DND-41 (cell line): ENCODE results near the gene COL6A5.
"Not testable (repeated sequence)": the region's sequence is repeated elsewhere in the genome, so short reads cannot be mapped to it uniquely, and the experiment has no call there.

Experiments
- ATAC-seq: fragments of 200-7000 bp; cut with Tn5 transposase; 3 replicates; pipeline ENCODE4 v1.9.1; 2021; ENCODE audit warnings: low read depth; ENCODE audit not compliant: insufficient read depth
- DNase-seq: peaks from one replicate; pipeline ENCODE4 v3.0.0-alpha.2; 2020
- H2AFZ ChIP-seq: 2 replicates; pipeline ENCODE4 v1.6.0; 2012; ENCODE audit warnings: low read depth, low read length
- H3K27ac ChIP-seq: 2 replicates; pipeline ENCODE4 v1.5.1; 2012; ENCODE audit warnings: low read length, inconsistent platforms
- H3K27me3 ChIP-seq: fragments of 200-600 bp; sonication (generic); 2 replicates; pipeline ENCODE4 v1.6.0; 2012; ENCODE audit warnings: low read length, mild to moderate bottlenecking, inconsistent platforms; ENCODE audit not compliant: insufficient read depth, poor library complexity
- H3K36me3 ChIP-seq: 2 replicates; pipeline ENCODE4 v1.5.1; 2012; ENCODE audit warnings: low read length, inconsistent platforms; ENCODE audit not compliant: insufficient read depth
- H3K4me1 ChIP-seq: 2 replicates; pipeline ENCODE4 v1.5.1; 2012; ENCODE audit warnings: mild to moderate bottlenecking, low read length; ENCODE audit not compliant: insufficient read depth
- H3K4me2 ChIP-seq: 2 replicates; pipeline ENCODE4 v1.6.0; 2012; ENCODE audit warnings: mild to moderate bottlenecking, moderate library complexity, low read length, inconsistent platforms; ENCODE audit not compliant: insufficient read depth
- H3K4me3 ChIP-seq, 2 experiments: fragments of 200-600 bp in 1 of 2; shearing (Covaris generic) in 1 of 2; 2 replicates each; pipeline ENCODE4 v1.5.1; 2012 to 2016; ENCODE audit warnings: inconsistent platforms in 2 of 2, low read length in 2 of 2, mild to moderate bottlenecking in 2 of 2, low read depth in 1 of 2, moderate library complexity in 1 of 2
- H3K79me2 ChIP-seq: 2 replicates; pipeline ENCODE4 v1.6.0; 2012; ENCODE audit warnings: low read length, inconsistent platforms; ENCODE audit not compliant: insufficient read depth
- H3K9ac ChIP-seq: 2 replicates; pipeline ENCODE4 v1.6.0; 2012; ENCODE audit warnings: low read depth, mild to moderate bottlenecking, inconsistent platforms, low read length, moderate library complexity
- H3K9me3 ChIP-seq: 2 replicates; pipeline ENCODE4 v1.5.1; 2012; ENCODE audit warnings: low read length, moderate library complexity, mild to moderate bottlenecking, inconsistent platforms; ENCODE audit not compliant: insufficient read depth, severe bottlenecking
- H4K20me1 ChIP-seq: 2 replicates; pipeline ENCODE4 v1.6.0; 2012; ENCODE audit warnings: low read length; ENCODE audit not compliant: insufficient read depth
- CTCF ChIP-seq: IDR thresholded peaks from 2 replicates; pipeline ENCODE4 v1.5.1; 2012; ENCODE audit warnings: borderline replicate concordance, low read length, moderate library complexity, mild to moderate bottlenecking; ENCODE audit not compliant: poor library complexity, severe bottlenecking; ENCODE audit errors: extremely low read depth
- EZH2 ChIP-seq: IDR thresholded peaks from 3 replicates; pipeline ENCODE4 v1.6.1; 2012; ENCODE audit warnings: borderline replicate concordance, low read depth, mild to moderate bottlenecking, moderate library complexity, low read length, inconsistent platforms; ENCODE audit not compliant: severe bottlenecking

Gene COL6A5

GRCh38 chr3:130429713-130430023 lies 84.2 kb downstream of the COL6A5 start:
- no peaks in the 10 kb centered on the region for H3K79me2 ChIP-seq
- no peak overlapping the region for H3K4me2 ChIP-seq
- H3K4me1 ChIP-seq, result no peaks in the 10 kb centered on the region
- TF ChIP-seq EZH2, result no peak
- no peak for TF ChIP-seq CTCF
- DNase-seq, result no peak
- no peak overlapping the region for H2AFZ ChIP-seq
- no peak overlapping the region for H3K9ac ChIP-seq
- H3K27ac ChIP-seq, result no peak overlapping the region
- H3K36me3 ChIP-seq, result no peaks in the 10 kb centered on the region
- peaks cover 18% of the 10 kb centered on the region for H3K27me3 ChIP-seq
- H3K9me3 ChIP-seq, result no peaks in the 10 kb centered on the region
- no peak for ATAC-seq
- no peak overlapping the region for H3K4me3 ChIP-seq
- H4K20me1 ChIP-seq, result no peaks in the 10 kb centered on the region

GRCh38 chr3:130430266-130430665 lies 84.8 kb downstream of the COL6A5 start:
- Histone ChIP-seq H3K79me2 (no peaks in the 10 kb centered on the region), H4K20me1 (no peaks in the 10 kb centered on the region), H2AFZ (no peak overlapping the region), H3K36me3 (no peaks in the 10 kb centered on the region), H3K4me1 (no peaks in the 10 kb centered on the region), H3K9ac (no peak overlapping the region), H3K4me2 (no peak overlapping the region), H3K27ac (no peak overlapping the region), H3K4me3 (no peak overlapping the region), H3K9me3 (no peaks in the 10 kb centered on the region), H3K27me3 (peaks cover 18% of the 10 kb centered on the region)
- DNase-seq (no peak), ATAC-seq (no peak)
- TF ChIP-seq EZH2 (no peak), CTCF (no peak)

- H3K4me1 ChIP-seq, H2AFZ ChIP-seq, H3K36me3 ChIP-seq, H3K79me2 ChIP-seq, H3K4me2 ChIP-seq, H3K9me3 ChIP-seq, H4K20me1 ChIP-seq, DNase-seq, H3K27ac ChIP-seq, ATAC-seq, H3K9ac ChIP-seq, H3K4me3 ChIP-seq: not testable (repeated sequence)
- peaks cover 15% of the 10 kb centered on the region for H3K27me3 ChIP-seq
These were observed 86.6 kb downstream of the COL6A5 start for GRCh38 chr3:130432086-130432485.

GRCh38 chr3:130433306-130433705 lies 87.8 kb downstream of the COL6A5 start:
- DNase-seq (no peak), ATAC-seq (no peak)
- TF ChIP-seq EZH2, result no peak
- TF ChIP-seq CTCF, result no peak
- Histone ChIP-seq H3K9ac (no peak overlapping the region), H4K20me1 (no peaks in the 10 kb centered on the region), H2AFZ (no peak overlapping the region), H3K4me2 (no peak overlapping the region), H3K9me3 (no peaks in the 10 kb centered on the region), H3K4me1 (no peaks in the 10 kb centered on the region), H3K27ac (no peak overlapping the region), H3K4me3 (no peak overlapping the region), H3K79me2 (no peaks in the 10 kb centered on the region), H3K36me3 (no peaks in the 10 kb centered on the region), H3K27me3 (peaks cover 5% of the 10 kb centered on the region)
